IMR-90 (cell line): Measurements from ENCODE around the gene GAS7. TPM values are rescaled to one million over a fixed set of nuclear protein-coding genes. Genes with fewer than 3 reads are reported as not detected.

Source experiments
- ATAC-seq: fragments of 200-7000 bp; cut with Tn5 transposase; 2 replicates; pipeline ENCODE4 v1.9.1; 2020; ENCODE audit warnings: low read depth, mild to moderate bottlenecking, moderate library complexity
- BruUV-seq: library from RNA; stranded (reverse); fragments of 400-500 nt; replicated peaks from 2 replicates; lab custom pipeline; 2021; lab: Mats Ljungman, UMichigan
- CTCF ChIA-PET: fragments of 300-600 bp; formaldehyde crosslinking; extraction: SDS; loops from one replicate; lab custom pipeline; 2021; ENCODE audit warnings: antibody characterized with exemption; lab: Yijun Ruan, JAX
- POLR2A ChIA-PET: fragments of 300-600 bp; sonication (Branson Sonifier 250); formaldehyde crosslinking; loops from one replicate; lab custom pipeline; 2022; ENCODE audit warnings: antibody characterized with exemption; ENCODE audit not compliant: unreplicated experiment; lab: Charles Lee
- DNase-seq: peaks from one replicate; pipeline ENCODE4 v3.0.0; 2013
- H2AFZ ChIP-seq: replicated peaks from 2 replicates; pipeline ENCODE3; 2013; ENCODE audit warnings: low read length, mild to moderate bottlenecking; ENCODE audit not compliant: poor library complexity
- H2AK5ac ChIP-seq: 2 replicates; pipeline ENCODE4 v1.6.1; 2013; ENCODE audit warnings: low read depth, low read length, inconsistent platforms
- H2AK9ac ChIP-seq: replicated peaks from 2 replicates; pipeline ENCODE3; 2013; ENCODE audit warnings: mild to moderate bottlenecking, low read depth, low read length, moderate library complexity; ENCODE audit not compliant: poor library complexity
- H2BK120ac ChIP-seq: 2 replicates; pipeline ENCODE4 v1.6.1; 2013; ENCODE audit warnings: low read depth, low read length, inconsistent platforms
- H2BK15ac ChIP-seq: 3 replicates; pipeline ENCODE4 v1.6.1; 2013; ENCODE audit warnings: low read depth, low read length, inconsistent platforms
- H2BK20ac ChIP-seq: 2 replicates; pipeline ENCODE4 v1.6.1; 2013; ENCODE audit warnings: low read depth, mild to moderate bottlenecking, inconsistent platforms, low read length, moderate library complexity
- H2BK5ac ChIP-seq: 2 replicates; pipeline ENCODE4 v1.6.1; 2013; ENCODE audit warnings: mild to moderate bottlenecking, low read depth, low read length, inconsistent platforms; ENCODE audit not compliant: poor library complexity, severe bottlenecking
- H3K14ac ChIP-seq: replicated peaks from 2 replicates; pipeline ENCODE4 v1.6.1; 2013; ENCODE audit warnings: low read depth, low read length, inconsistent platforms
- H3K18ac ChIP-seq: 2 replicates; pipeline ENCODE4 v1.6.1; 2013; ENCODE audit warnings: low read depth, low read length, control low read depth
- H3K23ac ChIP-seq: 2 replicates; pipeline ENCODE4 v1.6.1; 2013; ENCODE audit warnings: low read depth, low read length, inconsistent platforms
- H3K27ac ChIP-seq: 2 replicates; pipeline ENCODE4 v1.5.1; 2013; ENCODE audit warnings: mild to moderate bottlenecking, control low read depth, low read length; ENCODE audit not compliant: insufficient read depth
- H3K27me3 ChIP-seq: 2 replicates; pipeline ENCODE4 v1.6.1; 2013; ENCODE audit warnings: low read length; ENCODE audit not compliant: control insufficient read depth, insufficient read depth
- H3K36me3 ChIP-seq: 2 replicates; pipeline ENCODE4 v1.6.1; 2013; ENCODE audit warnings: low read length, mixed read lengths; ENCODE audit not compliant: control insufficient read depth, insufficient read depth
- H3K4ac ChIP-seq: 2 replicates; pipeline ENCODE4 v1.6.1; 2013; ENCODE audit warnings: low read depth, low read length, inconsistent platforms
- H3K4me1 ChIP-seq: 2 replicates; pipeline ENCODE4 v1.6.1; 2013; ENCODE audit warnings: low read length, mixed read lengths; ENCODE audit not compliant: control insufficient read depth, insufficient read depth
- H3K4me2 ChIP-seq: 2 replicates; pipeline ENCODE4 v1.6.1; 2013; ENCODE audit warnings: low read depth, mild to moderate bottlenecking, control low read depth, low read length, moderate library complexity
- H3K4me3 ChIP-seq: 2 replicates; pipeline ENCODE4 v1.5.1; 2013; ENCODE audit warnings: low read depth, mild to moderate bottlenecking, control low read depth, low read length, moderate library complexity; ENCODE audit not compliant: insufficient read depth
- H3K56ac ChIP-seq: 2 replicates; pipeline ENCODE4 v1.6.1; 2013; ENCODE audit warnings: low read length, inconsistent platforms; ENCODE audit not compliant: insufficient read depth; ENCODE audit errors: extremely low read depth
- H3K79me1 ChIP-seq, 2 experiments: 2 replicates each; pipeline ENCODE4 v1.6.1; 2013; ENCODE audit warnings: low read length in 2 of 2, inconsistent platforms in 1 of 2, low read depth in 1 of 2
- H3K9ac ChIP-seq: 2 replicates; pipeline ENCODE4 v1.6.1; 2013; ENCODE audit warnings: low read depth, low read length, control low read depth
- H3K9me1 ChIP-seq: 2 replicates; pipeline ENCODE4 v1.6.1; 2013; ENCODE audit warnings: low read length, inconsistent platforms; ENCODE audit not compliant: insufficient read depth
- H3K9me3 ChIP-seq: 2 replicates; pipeline ENCODE4 v1.6.1; 2013; ENCODE audit warnings: low read length; ENCODE audit not compliant: control insufficient read depth, insufficient read depth
- H4K20me1 ChIP-seq: 2 replicates; pipeline ENCODE4 v1.6.1; 2013; ENCODE audit warnings: low read length, inconsistent platforms; ENCODE audit not compliant: insufficient read depth
- H4K5ac ChIP-seq: 2 replicates; pipeline ENCODE4 v1.6.1; 2013; ENCODE audit warnings: mild to moderate bottlenecking, low read depth, low read length, control low read depth
- H4K8ac ChIP-seq, 2 experiments: 2 replicates each; pipeline ENCODE4 v1.6.1; 2013; ENCODE audit warnings: low read depth in 2 of 2, low read length in 2 of 2, control low read depth in 1 of 2, inconsistent platforms in 1 of 2
- H4K91ac ChIP-seq: 2 replicates; pipeline ENCODE4 v1.6.1; 2013; ENCODE audit warnings: low read depth, low read length, inconsistent platforms; ENCODE audit not compliant: insufficient read depth
- RFX5 ChIP-seq: IDR thresholded peaks from 2 replicates; pipeline ENCODE4 v1.8.0; 2012; ENCODE audit warnings: low read depth, mild to moderate bottlenecking, low read length, moderate library complexity
- WGBS, 2 experiments: methylation state at CpG; one replicate each; pipeline versions ENCODE4 v1.1.5 to v1.1.7; 2013; ENCODE audit warnings: missing lambda C conversion rate in 2 of 2; ENCODE audit not compliant: insufficient read length in 1 of 2; ENCODE audit errors: extremely low coverage in 2 of 2; 5-methylcytosine and 5-hydroxymethylcytosine counted together
- dilution Hi-C: fragments of 300-500 bp; cut with HindIII; formaldehyde crosslinking; loops from one replicate; pipeline ENCODE4 v1.14.3; 2018; ENCODE audit warnings: low sequenced_read_pairs; ENCODE audit not compliant: unreplicated experiment
- in situ Hi-C: fragments of 300-500 bp; cut with MboI; formaldehyde crosslinking; loops from 3 replicates; pipeline ENCODE4 v1.14.3; 2019; ENCODE audit warnings: low sequenced_read_pairs, inconsistent platforms, mixed read lengths
- intact Hi-C: fragments of 100-400 bp; cut with micrococcal nuclease; formaldehyde crosslinking; loops from 2 replicates; pipeline ENCODE4 v1.10.0; 2022
- polyA plus RNA-seq, 3 experiments: library from polyadenylated mRNA; depleted of rRNA; stranded (reverse); fragments of >200 nt; gene quantifications; 2 replicates each; pipeline ENCODE4 v1.2.3, GENCODE V29; 2012; ENCODE audit warnings: low replicate concordance in 1 of 3
- total RNA-seq: library from RNA; depleted of rRNA; stranded (reverse); fragments of >200 nt; gene quantifications from 2 replicates; pipeline ENCODE4 v1.2.3, GENCODE V29; 2012

Gene GAS7
- total and polyA plus RNA-seq, 2 of the 4 experiments (the other 2 are of a cell fraction) = 4.6 to 5.0 TPM

DNA sequence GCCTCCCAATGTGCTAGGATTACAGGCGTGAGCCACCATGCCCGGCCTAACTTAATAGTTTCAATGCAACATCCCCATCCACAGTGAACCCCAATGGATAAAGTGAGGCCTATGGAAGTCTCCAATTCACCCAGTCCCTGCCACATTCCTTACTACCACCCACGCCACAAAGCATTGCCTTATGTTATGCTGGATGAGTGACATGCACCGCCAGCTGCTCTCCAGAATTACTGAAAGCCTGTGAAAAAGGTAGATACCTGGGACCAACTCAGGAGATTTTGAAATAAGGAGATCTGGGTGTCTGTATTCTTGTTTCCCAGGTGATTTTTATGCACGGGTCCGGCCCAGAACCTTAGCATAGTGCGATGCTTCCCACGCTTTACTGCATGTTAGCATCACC lies 16.9 kb upstream of the GAS7 start:
- Histone ChIP-seq H2BK5ac (no peak overlapping the region), H3K4me1 (peaks cover 2% of the 10 kb centered on the region; the same call in 1 of the 2 replicates), H3K4me3 (no peak overlapping the region), H3K14ac (no peak overlapping the region), H2AK5ac (no peak overlapping the region), H4K8ac (no peak overlapping the region), H4K20me1 (no peaks in the 10 kb centered on the region), H4K5ac (no peak overlapping the region), H3K79me1 (no peaks in the 10 kb centered on the region), H3K4me2 (no peak overlapping the region), H3K36me3 (no peaks in the 10 kb centered on the region), H2BK20ac (no peak overlapping the region), H2BK120ac (no peak overlapping the region), H2AK9ac (no peak overlapping the region), H3K9me3 (peaks cover 6% of the 10 kb centered on the region), H3K18ac (no peak overlapping the region), H3K23ac (no peak overlapping the region), H3K9me1 (no peaks in the 10 kb centered on the region; the same call in 1 of the 2 replicates), H3K56ac (no peak overlapping the region), H3K27me3 (no peaks in the 10 kb centered on the region), H3K9ac (no peak overlapping the region), H3K27ac (no peak overlapping the region), H2AFZ (no peak overlapping the region), H3K4ac (no peak overlapping the region), H2BK15ac (no peak overlapping the region), H4K91ac (no peak overlapping the region)
- ATAC-seq = no peak
- CTCF ChIA-PET = no interaction called here
- intact Hi-C loops = no loop called here
- no peak for DNase-seq
- BruUV-seq = no TSS peak
- WGBS, 2 experiments = no CpG with 5 or more reads among the region's 8 CpGs
- dilution Hi-C loops = no loop called here
- in situ Hi-C loops = no loop called here
- POLR2A ChIA-PET = no interaction called here
- no peak for TF ChIP-seq RFX5
